NCI-H2196 (cell line): ENCODE results near the gene ESRRB.

ENCODE experiments used
- DNase-seq: peaks from one replicate; lab custom pipeline; 2025; ENCODE audit not compliant: unreplicated experiment; lab: John Stamatoyannopoulos, UW

The ESRRB gene

GRCh38 chr14:76351941-76352340 lies 24.0 kb upstream of the ESRRB start:
- no peak for DNase-seq

- peak; percentile 14 for DNase-seq
Observed at GRCh38 chr14:76352639-76353281, 23.2 kb upstream of the ESRRB start.

DNA sequence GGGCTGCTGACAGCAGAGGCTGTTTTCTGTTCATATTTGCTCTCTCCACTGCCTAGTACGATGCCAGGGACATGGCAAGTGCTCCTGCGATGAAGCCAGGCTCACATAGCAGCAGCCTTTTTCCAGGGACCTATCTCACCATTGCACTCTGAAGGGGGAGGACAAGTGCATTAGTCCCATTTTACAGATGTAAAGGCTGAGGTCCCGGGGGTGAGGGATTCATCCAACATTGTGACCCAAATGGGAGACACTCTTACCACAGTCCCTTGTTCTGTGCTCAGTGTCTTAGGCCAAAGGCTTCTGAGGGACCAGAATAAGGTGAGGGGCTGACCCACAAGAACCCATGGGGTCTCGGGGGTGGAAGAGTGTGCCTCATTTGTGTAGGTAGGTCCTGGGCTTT lies 21.6 kb upstream of the ESRRB start:
- no peak for DNase-seq

- no peak for DNase-seq
Observed at GRCh38 chr14:76355771-76356170, 20.2 kb upstream of the ESRRB start.

GRCh38 chr14:76371066-76371465 lies 4.9 kb upstream of the ESRRB start:
- DNase-seq, result no peak

DNA sequence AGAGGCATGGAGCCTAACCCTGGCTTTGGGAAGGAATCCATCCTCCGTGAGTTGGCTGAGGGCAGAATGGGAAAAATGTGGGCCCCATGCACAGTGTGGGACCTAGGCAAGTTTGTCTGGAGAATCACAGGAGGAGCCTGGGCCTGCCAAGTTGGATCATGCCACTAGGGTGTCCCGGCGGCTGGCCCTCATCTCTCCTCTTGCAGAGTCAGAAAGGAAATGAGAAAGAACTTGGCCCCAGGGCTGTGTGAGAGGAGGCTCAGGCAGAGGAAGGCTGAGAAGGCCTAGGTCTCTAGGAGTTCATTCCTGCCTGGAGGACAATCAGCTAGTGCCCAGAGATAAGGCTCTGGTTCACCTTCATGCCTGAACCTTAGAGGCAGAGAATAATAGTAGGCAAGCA lies 2.5 kb upstream of the ESRRB start:
- DNase-seq, result no peak

- DNase-seq, result no peak
Observed at GRCh38 chr14:76375484-76375883, 453 bp upstream of the ESRRB start.

GRCh38 chr14:76376409-76376877 lies 506 bp downstream of the ESRRB start:
- no peak for DNase-seq

- no peak for DNase-seq
Observed at GRCh38 chr14:76376878-76377734, 1.2 kb downstream of the ESRRB start.

GRCh38 chr14:76377735-76378074 lies 1.8 kb downstream of the ESRRB start:
- DNase-seq, result no peak

- DNase-seq, result no peak
Observed at GRCh38 chr14:76380991-76381390, 5.1 kb downstream of the ESRRB start.

DNA sequence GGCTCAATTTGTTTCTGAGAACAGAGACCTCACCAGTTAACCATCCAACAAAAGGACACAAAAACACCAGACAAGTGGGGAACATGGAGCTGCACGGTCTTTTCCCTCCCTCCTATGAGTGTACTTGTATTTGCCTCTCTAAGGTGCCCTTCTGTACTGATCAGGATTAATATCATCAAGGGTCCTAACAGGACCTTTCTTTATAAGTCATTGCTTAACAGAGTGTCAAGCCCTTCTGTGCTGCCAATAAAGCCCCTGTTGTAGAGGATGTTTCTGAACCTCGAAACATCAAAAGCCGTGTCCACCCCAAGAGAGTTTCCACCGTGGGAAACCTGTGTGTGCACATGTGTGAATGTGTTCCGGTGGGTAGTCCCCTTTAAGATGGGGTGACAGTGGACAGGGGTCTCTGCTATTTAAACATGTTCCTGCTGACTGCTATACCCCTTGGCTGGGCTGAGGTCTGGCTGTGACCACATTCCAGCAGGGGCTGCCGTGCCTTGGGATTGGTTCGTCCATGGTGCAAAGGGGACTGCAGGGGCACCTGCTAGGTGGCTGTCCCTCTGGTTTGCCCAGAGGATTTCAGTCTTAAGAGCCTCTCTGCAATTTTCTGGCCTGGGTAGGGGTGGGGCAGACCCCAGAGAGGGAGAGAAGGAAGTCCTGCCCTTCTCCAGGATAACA lies 6.0 kb downstream of the ESRRB start:
- no peak for DNase-seq

GRCh38 chr14:76382495-76382832 lies 6.5 kb downstream of the ESRRB start:
- DNase-seq, result no peak

DNA sequence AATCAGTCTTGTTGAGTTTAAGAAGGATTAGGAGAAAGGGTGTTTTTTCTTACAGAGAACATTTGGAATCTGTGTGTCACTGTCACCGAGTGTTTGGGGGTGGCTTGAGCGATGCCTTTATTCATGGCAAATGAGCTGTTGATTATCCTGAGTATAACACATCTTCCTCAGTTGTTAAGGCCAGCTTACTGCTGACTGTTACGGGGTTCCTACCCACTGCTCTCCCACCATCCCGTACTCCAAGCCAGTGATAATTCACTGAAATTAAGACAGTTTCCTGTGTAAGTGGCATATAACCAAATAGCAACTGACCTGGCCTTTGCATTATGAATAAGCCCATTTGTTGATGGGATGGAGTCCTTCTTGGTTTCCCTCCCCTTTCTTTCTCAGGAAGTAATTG lies 9.5 kb downstream of the ESRRB start:
- no peak for DNase-seq

- DNase-seq, result peak; percentile 77
Observed at GRCh38 chr14:76386944-76387782, 11.2 kb downstream of the ESRRB start.

DNA sequence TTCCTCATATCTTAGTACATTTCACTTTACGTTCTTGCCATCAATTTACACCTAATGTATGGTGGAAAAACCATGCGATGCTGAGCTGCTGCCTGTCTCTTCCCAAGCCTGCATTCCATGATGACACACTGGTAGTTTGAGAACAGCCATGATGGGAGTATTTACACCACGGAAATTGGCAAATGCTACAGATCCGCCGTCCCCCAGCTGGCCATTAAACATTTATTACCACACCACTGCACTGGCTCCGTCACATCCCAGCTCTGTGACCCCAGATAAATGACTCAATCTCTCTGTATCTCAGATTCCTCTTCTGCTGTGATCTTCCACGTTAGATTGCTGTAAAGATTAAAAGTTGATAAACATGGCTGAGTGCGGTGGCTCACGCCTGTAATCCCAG lies 13.9 kb downstream of the ESRRB start:
- no peak for DNase-seq

DNA sequence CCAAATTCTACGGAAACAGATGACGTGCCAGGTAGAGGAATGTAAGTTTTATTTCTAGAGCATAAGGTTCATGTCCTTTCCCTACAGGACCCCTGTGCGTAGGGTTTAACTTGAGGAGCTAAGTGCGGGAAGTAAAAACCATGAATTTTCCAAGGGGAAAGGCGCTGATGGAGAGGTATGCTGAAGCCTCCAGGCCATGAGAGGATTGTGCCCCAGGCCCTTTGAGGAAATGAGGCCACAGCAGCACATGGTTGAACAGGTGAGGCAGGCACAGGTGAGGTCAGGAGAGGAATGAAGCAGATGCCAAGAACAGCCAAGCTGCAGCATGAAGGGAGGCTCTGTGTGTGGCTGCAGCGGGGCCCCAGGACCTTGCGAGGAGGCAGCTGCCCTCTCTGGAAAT lies 14.7 kb downstream of the ESRRB start:
- no peak for DNase-seq

- DNase-seq, result no peak
Observed at GRCh38 chr14:76391981-76392690, 16.2 kb downstream of the ESRRB start.

- no peak for DNase-seq
Observed at GRCh38 chr14:76394569-76394968, 18.6 kb downstream of the ESRRB start.

DNA sequence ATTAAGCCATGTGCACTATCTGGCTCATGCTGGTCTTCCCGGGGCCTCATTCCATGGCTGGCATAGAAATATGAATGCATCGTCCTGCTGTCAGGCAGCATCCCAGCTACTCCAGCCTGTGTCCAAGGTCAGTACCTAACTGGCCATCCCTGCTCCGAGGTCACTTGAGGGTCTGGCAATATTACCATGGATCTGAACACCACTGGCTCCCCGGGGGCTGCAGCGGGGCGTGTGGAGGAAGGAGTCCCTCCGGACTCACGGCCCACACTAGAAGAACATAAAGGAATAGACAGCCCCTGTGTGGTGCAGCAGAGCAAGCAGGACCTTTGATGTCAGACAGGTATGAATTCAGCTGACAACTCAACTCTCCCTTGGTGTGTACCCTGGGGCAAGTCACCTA lies 19.2 kb downstream of the ESRRB start:
- DNase-seq, result no peak
